Left renal pelvis (tissue), 4 donors: ENCODE data around the gene KIFBP. TPM values are rescaled to one million over a fixed set of nuclear protein-coding genes. Genes with fewer than 3 reads are reported as not detected.

Experiments
- DNase-seq, 4 donors: peaks; one replicate each; pipeline ENCODE4 v3.0.0-alpha.2; 2013; ENCODE audit warnings: low read depth in 4 of 4, low spot score in 3 of 4
- polyA plus RNA-seq, 4 donors: library from polyadenylated mRNA; unstranded; fragments of 120-200 nt; gene quantifications; one replicate each; pipeline ENCODE4 v1.2.1, GENCODE V29; 2013; ENCODE audit not compliant: insufficient read length in 4 of 4

The KIFBP gene
- polyA plus RNA-seq, 4 donors = 29.9 to 39.0 (median 36.1) TPM

DNA sequence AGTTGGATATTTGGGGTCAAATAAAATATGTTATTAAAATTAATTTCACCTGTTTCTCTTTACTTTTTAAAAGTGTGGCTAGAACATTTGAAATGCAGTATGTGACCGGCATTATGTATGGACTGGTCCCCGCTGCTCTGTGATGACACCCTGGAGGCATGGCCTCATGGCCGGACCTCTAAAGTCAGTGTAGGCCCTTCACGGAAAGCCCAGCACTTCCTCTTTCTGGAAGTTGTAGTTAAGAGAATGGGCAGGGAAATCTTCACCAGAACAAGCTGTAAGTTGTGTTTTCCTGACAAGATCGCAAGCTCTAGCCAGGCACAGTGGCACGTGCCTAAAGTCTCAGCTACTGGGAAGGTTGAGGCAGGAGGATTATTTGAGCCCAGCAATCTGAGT lies 61.0 kb downstream of the KIFBP start:
- no peak for DNase-seq

DNA sequence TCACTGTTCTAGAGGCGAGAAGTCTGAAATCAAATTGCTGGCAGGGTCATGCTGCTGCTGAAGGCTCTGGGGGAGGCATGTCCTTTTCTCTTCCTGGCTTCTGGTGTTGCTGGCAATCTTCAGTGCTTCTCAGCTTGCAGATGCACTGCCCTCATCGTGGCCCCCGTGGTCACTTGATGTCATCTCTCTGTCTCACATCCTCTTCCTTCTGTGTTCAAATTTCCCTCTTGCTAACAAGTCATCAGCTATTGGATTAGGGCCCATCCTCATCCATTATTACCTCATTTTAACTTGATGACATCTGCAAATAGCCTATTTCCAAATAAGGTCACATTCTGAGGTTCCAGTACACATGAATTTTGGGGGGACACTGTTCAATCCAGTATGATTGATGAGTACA lies 62.7 kb downstream of the KIFBP start:
- no peak for DNase-seq

DNA sequence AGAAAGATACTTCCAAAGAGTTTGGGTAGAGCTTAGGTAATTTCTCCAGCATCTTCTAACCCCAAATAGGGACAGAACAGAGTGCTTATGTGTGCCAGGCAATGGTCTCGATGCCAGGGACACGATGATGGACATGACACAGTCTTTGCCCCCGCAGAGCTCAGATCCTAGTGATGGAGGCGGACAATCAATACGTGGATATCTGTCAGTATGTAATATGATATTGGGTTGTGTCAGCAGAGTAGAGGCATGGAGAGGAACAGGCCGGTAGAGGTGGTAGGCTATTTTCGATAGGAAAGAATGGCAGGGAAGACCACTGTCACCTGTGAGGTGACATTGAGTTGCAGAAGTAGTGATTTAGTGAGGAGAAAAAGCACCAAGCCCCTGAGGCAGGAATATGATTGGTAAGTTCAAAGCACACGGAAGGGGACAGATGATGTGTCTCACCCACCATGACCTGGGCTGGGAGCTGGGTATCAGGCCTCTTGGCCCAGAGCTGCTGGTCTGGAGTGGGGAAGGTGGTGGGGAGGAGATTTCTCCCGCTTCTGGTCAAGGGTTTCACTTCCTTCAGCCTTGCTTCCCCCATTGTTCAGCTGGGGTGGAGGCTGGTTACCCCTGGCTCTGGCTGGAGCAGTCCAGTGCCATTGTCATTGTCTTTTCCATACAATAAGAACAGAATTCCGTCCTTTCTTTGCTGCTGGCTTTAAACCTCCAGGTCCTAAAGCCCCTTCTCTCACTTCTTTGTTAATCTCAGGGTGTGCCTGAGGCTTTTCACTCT lies 63.3 kb downstream of the KIFBP start:
- no peak for DNase-seq

DNA sequence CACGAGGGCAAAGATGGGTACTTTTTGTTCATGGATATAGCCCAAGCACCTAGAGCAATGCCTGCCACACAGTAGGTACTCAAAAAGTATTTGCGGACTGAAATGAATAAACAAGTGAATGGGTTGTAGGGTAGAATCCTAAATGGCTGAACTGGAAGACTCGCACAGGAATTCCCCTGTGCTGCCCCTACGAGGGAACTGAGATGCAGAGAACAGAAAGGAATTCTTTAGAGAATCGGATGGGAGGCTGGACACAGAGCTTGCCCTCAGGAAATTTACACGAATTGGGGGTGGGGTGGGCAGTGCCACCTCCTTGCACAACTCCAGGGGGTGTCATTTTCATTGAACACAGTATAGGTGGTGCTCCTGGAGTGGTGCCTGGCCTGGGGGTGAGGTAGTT lies 64.1 kb downstream of the KIFBP start:
- no peak for DNase-seq

- no peak for DNase-seq
Measured at GRCh38 chr10:69055241-69055640, 66.6 kb downstream of the KIFBP start.

DNA sequence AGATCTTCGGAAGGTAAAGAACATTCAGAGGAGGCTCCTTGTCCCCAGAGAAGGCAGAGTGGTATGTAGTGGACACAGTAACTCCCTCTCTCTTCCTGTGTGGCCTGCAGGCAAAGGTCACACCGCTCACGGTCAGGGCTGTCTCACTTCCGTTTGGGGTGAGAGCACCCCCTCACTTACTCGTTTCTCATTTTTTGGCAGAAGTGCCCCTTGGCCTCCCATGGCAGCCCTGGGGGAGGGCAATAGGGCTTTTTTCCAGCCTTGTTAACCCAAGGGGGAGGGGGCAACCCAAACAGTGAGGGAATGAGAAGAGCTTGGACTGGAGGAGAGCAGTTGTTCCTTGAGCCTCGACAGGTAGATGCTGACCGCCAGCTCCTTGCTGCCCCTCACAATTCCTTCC lies 67.5 kb downstream of the KIFBP start:
- DNase-seq = no peak

DNA sequence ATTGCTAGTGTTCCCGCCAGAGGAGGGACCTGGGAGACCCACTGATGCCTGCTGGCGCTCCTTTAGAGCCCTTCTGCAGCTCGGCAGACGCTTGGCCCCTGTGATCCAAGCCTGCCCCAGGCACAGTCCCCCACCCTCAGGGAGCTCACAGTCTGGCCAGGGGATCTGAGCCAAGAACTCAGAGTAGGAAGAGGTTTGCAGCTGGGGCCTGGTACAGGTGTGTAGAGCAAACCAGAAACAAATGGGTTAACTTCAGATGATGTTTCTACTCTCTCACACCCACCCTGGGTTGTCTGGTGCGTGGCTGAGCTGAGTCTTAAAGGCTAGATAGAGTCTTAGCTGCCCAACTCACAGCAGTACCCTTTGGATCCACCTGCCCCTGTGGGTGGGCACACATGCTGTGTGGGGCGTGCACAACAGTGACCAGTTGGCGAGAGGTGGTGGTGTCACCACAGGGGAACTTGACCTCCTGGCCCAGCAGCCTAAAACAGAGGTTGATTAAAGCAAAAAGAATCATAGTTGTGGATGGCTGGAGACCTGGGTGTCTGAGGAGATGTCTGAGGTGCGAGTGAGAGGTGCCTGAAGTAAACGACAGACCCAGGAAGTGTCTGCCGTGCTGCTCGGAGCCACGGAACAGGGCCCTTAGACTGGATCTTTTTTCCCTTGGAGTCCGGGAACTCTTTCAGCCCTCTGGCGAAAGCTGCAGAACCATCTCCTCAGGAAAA lies 68.1 kb downstream of the KIFBP start:
- DNase-seq = no peak

GRCh38 chr10:69057261-69057950 lies 68.8 kb downstream of the KIFBP start:
- DNase-seq = no peak

- DNase-seq = no peak
Measured at GRCh38 chr10:69057951-69058297, 69.3 kb downstream of the KIFBP start.

GRCh38 chr10:69060127-69060798 lies 71.7 kb downstream of the KIFBP start:
- no peak for DNase-seq

GRCh38 chr10:69061305-69062161 lies 72.9 kb downstream of the KIFBP start:
- peak; percentile 17 to 41 (median 29) for DNase-seq

GRCh38 chr10:69062901-69063300 lies 74.3 kb downstream of the KIFBP start:
- no peak for DNase-seq

DNA sequence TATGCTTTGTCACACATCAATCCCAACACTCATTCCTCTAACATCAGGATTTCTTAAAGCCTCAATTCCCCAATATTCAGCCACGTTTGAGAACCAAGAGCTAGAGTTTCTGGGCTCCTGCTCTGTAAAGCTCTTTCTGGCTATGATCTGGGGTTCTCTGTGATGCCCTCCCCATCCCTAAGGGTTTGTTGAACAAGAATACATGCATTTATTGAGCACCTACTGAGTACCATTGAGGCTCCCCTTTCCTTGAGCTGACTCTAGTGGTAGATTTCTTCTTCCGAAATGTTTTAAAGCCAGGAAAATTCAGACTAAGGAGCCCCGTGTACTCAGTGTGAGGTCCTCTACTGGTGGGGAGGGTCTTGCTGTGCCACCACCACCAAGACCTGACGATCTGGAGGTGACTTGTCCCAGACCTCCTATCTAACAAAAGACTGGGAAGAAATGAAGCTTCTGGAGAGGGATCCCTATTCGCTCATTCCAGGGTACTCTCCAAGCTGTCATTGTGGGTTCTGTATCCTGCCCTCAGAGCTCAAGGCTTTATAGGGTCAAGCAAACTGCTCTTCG lies 76.2 kb downstream of the KIFBP start:
- DNase-seq = no peak

DNA sequence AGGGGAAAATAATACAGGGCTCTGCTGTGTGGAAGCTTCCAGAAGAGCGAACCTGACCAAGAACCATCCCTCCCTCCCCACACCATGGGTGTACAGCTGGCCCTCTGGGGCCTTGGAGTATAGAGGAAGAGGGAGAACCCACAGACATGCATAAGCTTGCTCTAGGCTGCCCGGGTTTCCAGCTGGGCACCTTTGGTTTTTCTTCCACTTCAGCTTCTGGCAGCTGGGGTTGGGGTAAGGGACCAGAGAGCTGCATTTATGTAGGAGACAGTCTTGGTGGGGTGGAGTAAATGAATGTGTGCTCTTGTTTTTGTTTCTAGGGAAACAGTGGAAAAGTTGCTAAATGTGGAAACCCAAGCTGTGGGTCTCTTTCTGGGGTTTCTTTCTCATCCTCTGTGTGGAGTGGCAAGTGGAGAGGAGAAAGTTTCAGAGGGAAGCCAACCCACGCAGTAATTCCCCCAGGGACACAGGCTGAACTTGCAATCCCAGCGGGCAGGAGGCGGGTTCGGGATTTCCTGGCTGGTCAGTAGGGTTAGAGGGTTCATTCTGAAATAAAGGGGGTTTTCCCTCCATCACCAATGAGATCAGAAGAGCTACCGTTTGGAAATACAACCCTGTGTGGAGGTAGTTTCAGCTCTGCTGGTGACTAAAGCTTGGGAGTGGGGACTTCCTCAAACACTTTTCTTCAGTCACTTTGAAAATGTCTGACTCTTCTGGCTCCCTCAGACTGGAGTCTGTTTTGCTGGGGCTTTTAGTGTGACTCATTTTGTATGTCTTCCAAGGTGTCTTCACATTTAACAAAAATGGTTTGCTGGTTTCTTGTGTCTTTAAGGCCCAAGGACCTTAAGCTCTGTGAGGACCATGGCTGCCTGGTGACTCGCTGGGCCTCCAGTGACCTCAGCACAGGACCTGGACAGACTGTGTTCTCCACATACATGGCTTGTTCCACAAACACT lies 77.1 kb downstream of the KIFBP start:
- no peak for DNase-seq

Other genes with a start within 250 kb of the KIFBP start
- 10 to 100 TPM in 2 of 4 donors, 1 to 10 TPM in 2; 6.2 to 14.7 (median 10.5) TPM for gene STOX1, start 161.3 kb upstream of the KIFBP start, polyA plus RNA-seq
- 10 to 100 TPM; 60.7 to 74.6 (median 66.1) TPM for gene DDX50, start 87.5 kb upstream of the KIFBP start, polyA plus RNA-seq
- 10 to 100 TPM; 42.5 to 65.1 (median 55.7) TPM for gene DDX21, start 32.6 kb upstream of the KIFBP start, polyA plus RNA-seq
- gene SRGN, start 99.3 kb downstream of the KIFBP start, polyA plus RNA-seq = 10 to 100 TPM; 17.7 to 45.6 (median 22.4) TPM
- gene VPS26A, start 135.4 kb downstream of the KIFBP start, polyA plus RNA-seq = 100 to 1,000 TPM in 1 of 4 donors, 10 to 100 TPM in 3; 65.7 to 110 (median 87.0) TPM
- gene SUPV3L1, start 191.4 kb downstream of the KIFBP start, polyA plus RNA-seq = 10 to 100 TPM; 32.8 to 45.0 (median 40.8) TPM
- gene HKDC1, start 231.5 kb downstream of the KIFBP start, polyA plus RNA-seq = 10 to 100 TPM in 3 of 4 donors, under 1 TPM in 1; 0.42 to 19.0 (median 13.9) TPM